ENCODE measurements around the gene GAA. TPM values are rescaled to one million over a fixed set of nuclear protein-coding genes. Genes with fewer than 3 reads are reported as not detected.

Gene GAA
- total RNA-seq, 1 donor, result 75.1 TPM

DNA sequence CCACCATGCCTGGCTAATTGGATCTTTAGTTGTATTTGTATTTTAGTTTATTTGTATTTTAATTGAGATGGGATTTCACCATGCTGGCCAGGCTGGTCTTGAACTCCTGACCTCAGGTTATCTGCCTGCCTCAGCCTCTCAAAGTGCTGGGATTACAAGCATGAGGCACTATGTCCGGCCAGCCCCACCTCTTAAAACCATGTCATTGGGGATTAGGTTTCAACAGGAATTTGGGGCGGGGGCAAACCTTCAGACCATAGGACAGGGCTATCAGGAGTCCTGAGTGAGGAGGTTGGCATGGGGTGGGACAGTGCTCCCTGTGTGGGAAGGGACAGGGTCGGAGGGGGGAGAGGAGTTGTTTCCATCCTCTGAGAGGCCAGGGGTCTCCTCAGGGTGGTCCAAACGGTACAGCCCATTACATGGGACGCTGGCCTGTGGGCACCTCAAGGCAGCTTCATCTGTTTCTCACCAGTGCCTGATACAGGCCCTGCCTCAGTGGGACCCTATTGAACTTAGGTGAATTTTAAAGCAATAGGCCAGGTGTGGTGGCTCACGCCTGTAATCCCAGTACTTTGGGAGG, 21.6 kb downstream of the GAA start:
- no peak for DNase-seq (ENCODE audit: low read depth)
- no peak overlapping the region for H3K4me3 ChIP-seq (ENCODE audit: low read depth, low read length)
- TF ChIP-seq, protein P1, sequence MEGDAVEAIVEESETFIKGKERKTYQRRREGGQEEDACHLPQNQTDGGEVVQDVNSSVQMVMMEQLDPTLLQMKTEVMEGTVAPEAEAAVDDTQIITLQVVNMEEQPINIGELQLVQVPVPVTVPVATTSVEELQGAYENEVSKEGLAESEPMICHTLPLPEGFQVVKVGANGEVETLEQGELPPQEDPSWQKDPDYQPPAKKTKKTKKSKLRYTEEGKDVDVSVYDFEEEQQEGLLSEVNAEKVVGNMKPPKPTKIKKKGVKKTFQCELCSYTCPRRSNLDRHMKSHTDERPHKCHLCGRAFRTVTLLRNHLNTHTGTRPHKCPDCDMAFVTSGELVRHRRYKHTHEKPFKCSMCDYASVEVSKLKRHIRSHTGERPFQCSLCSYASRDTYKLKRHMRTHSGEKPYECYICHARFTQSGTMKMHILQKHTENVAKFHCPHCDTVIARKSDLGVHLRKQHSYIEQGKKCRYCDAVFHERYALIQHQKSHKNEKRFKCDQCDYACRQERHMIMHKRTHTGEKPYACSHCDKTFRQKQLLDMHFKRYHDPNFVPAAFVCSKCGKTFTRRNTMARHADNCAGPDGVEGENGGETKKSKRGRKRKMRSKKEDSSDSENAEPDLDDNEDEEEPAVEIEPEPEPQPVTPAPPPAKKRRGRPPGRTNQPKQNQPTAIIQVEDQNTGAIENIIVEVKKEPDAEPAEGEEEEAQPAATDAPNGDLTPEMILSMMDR (IDR thresholded peaks at IDR 0.05; ENCODE audit: insufficient read depth, low read length), result no peak

DNA sequence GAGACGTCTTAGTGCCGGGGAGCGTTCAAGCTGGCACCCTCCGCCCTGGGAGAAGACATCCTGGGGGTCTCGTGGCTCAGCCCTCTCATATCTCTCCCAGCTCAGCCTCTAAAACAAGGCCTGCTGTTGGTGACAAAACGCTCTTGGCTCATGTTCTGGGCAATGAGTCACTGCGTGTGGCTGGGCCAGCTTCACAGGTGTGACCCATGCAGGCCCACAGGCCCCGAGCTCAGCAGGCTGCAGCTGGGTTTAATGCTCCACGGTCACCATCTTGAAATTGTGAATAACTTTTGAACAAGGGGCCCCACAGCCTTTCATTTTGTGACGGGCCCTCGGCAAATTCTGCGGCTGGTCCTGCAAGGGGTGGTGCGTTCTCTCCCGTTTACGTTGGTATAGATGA, 22.4 kb downstream of the GAA start:
- TF ChIP-seq, protein P1 (IDR thresholded peaks at IDR 0.05; ENCODE audit: insufficient read depth, low read length), result no peak
- peak; percentile 41 for DNase-seq (ENCODE audit: low read depth)
- no peak overlapping the region for H3K4me3 ChIP-seq (ENCODE audit: low read depth, low read length)

DNA sequence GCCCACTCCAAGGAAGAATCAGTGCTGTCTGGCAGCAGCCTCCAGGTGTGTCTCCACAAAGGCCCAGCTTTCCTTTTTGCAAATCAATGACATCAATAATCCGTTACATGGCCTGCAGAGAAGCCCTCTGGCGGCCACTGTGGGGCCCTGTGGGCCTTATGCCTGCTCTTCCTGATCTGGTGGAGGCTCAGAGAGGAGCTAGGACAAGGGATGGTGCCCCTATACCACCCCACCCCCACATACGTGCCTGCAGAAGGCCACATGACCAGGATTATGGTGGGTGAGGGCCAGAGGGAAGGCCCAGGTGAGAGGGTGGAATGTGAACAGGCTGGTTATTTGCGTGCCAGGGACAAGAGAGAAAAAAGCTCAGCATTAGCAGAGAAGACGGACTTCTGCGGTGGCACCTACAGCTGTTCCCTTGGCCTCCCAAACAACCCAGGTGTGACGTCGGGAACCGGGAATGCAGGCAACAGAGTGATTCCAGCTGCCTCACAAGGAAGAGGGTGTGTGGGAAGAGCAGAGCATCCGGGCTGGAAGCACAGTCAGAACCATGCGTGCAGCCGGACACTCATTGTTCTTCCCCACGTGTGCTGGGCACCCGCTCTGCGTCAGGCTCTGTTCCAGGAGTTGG, 23.1 kb downstream of the GAA start:
- H3K4me3 ChIP-seq (ENCODE audit: low read depth, low read length), result no peak overlapping the region
- peak; percentile 56 for DNase-seq (ENCODE audit: low read depth)
- TF ChIP-seq, protein P1 (IDR thresholded peaks at IDR 0.05; ENCODE audit: insufficient read depth, low read length), result peak; percentile 21

DNA sequence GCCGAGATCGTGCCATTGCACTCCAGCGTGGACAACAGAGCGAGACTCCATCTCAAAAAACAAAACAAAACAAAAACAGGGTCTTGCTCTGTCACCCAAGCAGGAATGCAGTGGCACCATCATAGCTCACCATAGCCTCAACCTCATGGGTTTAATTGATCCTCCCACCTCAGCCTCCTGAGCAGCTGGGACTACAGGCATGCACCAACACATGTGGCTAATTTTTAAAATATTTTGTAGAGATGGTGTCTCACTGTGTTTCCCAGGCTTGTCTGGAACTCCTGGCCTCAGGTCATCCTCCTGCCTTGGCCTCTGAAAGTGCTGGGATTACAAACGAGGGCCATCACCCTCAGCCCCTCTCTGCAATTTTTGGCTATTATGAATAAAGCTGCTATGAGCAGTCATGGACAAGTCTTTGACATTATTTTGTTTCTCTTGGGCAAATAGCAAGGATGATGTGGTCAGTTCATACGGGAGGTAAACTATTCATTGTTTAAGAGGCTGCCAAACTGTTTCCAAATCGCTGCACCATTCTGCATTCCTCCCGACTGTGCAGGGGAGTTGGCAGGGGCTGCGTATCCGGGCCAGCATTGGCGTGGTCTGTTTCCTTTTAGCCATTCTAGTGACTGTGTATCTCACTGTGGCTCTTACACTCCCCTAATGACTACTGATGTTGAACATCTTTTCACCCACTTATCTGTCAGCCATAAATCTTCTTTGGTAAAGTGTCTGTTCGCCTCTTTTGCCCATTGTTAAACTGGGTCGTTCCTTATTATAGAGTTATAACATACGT, 24.5 kb downstream of the GAA start:
- peak; percentile 96 for DNase-seq (ENCODE audit: low read depth)
- TF ChIP-seq, protein P1 (IDR thresholded peaks at IDR 0.05; ENCODE audit: insufficient read depth, low read length), result no peak
- H3K4me3 ChIP-seq (ENCODE audit: low read depth, low read length), result no peak overlapping the region

DNA sequence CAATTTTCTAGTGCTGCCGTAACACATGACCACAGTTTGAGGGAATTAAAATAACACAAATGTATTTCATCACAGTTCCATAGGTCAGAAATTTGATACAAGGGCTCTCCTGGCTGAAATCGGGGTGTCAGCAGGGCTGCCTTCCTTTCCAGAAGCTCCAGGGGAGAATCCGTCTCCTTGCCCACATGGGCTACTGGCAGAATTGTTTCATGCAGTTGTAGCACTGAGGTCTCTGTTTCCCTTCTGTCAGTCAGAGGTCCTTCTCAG, 25.0 kb downstream of the GAA start:
- H3K4me3 ChIP-seq (ENCODE audit: low read depth, low read length), result no peak overlapping the region
- DNase-seq (ENCODE audit: low read depth), result no peak
- TF ChIP-seq, protein P1 (IDR thresholded peaks at IDR 0.05; ENCODE audit: insufficient read depth, low read length), result no peak

DNA sequence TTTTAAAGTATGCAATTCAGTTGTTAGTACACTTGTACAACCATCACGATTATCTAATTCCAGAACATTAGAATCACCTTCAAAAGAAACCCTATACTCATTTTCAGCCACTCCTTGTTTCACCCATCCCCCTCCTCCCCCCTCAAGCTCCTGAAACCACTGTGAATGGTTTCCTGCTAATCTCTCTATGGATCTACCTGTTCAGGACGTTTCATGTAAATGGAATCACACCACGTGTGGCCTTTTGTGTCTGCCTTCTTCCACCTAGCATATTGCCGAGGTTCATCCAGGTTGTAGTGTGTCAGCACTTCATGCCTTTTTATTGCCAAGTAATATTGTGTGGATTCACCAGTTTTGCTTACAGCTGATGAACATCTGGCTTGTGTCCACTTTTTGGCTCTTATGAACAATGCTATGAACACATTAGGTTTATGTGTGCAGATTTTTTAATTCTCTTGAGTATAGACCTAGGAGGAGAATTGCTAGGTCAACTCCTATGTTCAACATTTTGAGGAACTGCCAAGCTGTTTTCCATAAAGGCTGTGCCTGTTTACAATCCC, 27.7 kb downstream of the GAA start:
- TF ChIP-seq, protein P1 (IDR thresholded peaks at IDR 0.05; ENCODE audit: insufficient read depth, low read length), result no peak
- DNase-seq (ENCODE audit: low read depth), result peak; percentile 51
- no peak overlapping the region for H3K4me3 ChIP-seq (ENCODE audit: low read depth, low read length)
